Sigmoid colon (tissue), 7 donors: Measurements from ENCODE around the gene SLC8A2. TPM values are rescaled to one million over a fixed set of nuclear protein-coding genes. Genes with fewer than 3 reads are reported as not detected.
A peak's percentile ranks its signal among the peaks of the same experiment; 100 is the strongest.

Experiments
- DNase-seq: peaks from one replicate; pipeline ENCODE4 v3.0.0-alpha.2; 2019
- H3K27ac ChIP-seq, 4 donors: fragments of 200-600 bp; sonication (generic); one replicate each; pipeline ENCODE4 v1.5.1; 2016 to 2019; ENCODE audit warnings: mild to moderate bottlenecking in 1 of 4
- H3K27me3 ChIP-seq, 3 donors: fragments of 200-600 bp; sonication (generic); one replicate each; pipeline ENCODE4 v1.5.1; 2019; ENCODE audit warnings: mild to moderate bottlenecking in 1 of 3
- H3K36me3 ChIP-seq, 4 donors: fragments of 200-600 bp; sonication (generic); one replicate each; pipeline ENCODE4 v1.5.1; 2016 to 2019
- H3K4me1 ChIP-seq, 4 donors: fragments of 200-600 bp; sonication (generic); one replicate each; pipeline ENCODE4 v1.5.1; 2017 to 2019
- H3K4me3 ChIP-seq, 4 donors: fragments of 200-600 bp; sonication (generic); one replicate each; pipeline ENCODE4 v1.5.1; 2017 to 2019; ENCODE audit warnings: mild to moderate bottlenecking in 2 of 4, moderate library complexity in 1 of 4
- H3K9me3 ChIP-seq, 4 donors: fragments of 200-600 bp in 3 of 4; sonication (generic) in 3 of 4; one replicate each; pipeline versions ENCODE4 v1.5.1 to v1.6.1; 2013 to 2019
- CTCF ChIP-seq, 4 experiments: fragments of 450-650 bp in 3 of 4; fragments of 200-600 bp in 1 of 4; IDR thresholded peaks; one replicate each; pipeline ENCODE4 v1.5.1; 2016 to 2019; ENCODE audit warnings: antibody characterized with exemption in 4 of 4, mild to moderate bottlenecking in 3 of 4, moderate library complexity in 2 of 4
- EP300 ChIP-seq, 4 donors: sonication (generic); formaldehyde crosslinking; IDR thresholded peaks; one replicate each; pipeline ENCODE4 v1.6.1; 2017; ENCODE audit warnings: antibody characterized with exemption in 4 of 4
- POLR2A ChIP-seq, 2 donors: fragments of 450-650 bp; IDR thresholded peaks; one replicate each; pipeline ENCODE4 v1.6.1; 2016; ENCODE audit warnings: antibody characterized with exemption in 2 of 2, mild to moderate bottlenecking in 2 of 2, moderate library complexity in 2 of 2
- POLR2AphosphoS5 ChIP-seq, 4 donors: sonication (generic); formaldehyde crosslinking; IDR thresholded peaks; one replicate each; pipeline ENCODE4 v1.6.1; 2017; ENCODE audit warnings: antibody characterized with exemption in 4 of 4
- WGBS, 2 donors: extraction: QIAGEN DNeasy Blood & Tissue Kit; methylation state at CpG; one replicate each; pipeline ENCODE4 v1.1.7; 2013; 5-methylcytosine and 5-hydroxymethylcytosine counted together
- intact Hi-C: fragments of 100-400 bp; cut with DNase I; formaldehyde crosslinking; loops from one replicate; pipeline ENCODE4 v1.15.1; 2023
- polyA plus RNA-seq, 3 donors: library from polyadenylated mRNA; stranded (reverse); fragments of 200-250 nt; gene quantifications; one replicate each; pipeline ENCODE4 v1.2.3, GENCODE V29; 2013
- total RNA-seq, 4 donors: library from RNA; depleted of rRNA; stranded (reverse); fragments of >200 nt; gene quantifications; one replicate each; pipeline ENCODE4 v1.1.0, GENCODE V29; 2016
- donor health status: healthy with polysubstance abuse.
- donor health status: Bipolar disorder and iron deficiency.
- donor health status: healthy.

Gene SLC8A2
- total and polyA plus RNA-seq, 7 donors: 1.1 to 39.9 (median 10.0) TPM; not detected in 2

DNA sequence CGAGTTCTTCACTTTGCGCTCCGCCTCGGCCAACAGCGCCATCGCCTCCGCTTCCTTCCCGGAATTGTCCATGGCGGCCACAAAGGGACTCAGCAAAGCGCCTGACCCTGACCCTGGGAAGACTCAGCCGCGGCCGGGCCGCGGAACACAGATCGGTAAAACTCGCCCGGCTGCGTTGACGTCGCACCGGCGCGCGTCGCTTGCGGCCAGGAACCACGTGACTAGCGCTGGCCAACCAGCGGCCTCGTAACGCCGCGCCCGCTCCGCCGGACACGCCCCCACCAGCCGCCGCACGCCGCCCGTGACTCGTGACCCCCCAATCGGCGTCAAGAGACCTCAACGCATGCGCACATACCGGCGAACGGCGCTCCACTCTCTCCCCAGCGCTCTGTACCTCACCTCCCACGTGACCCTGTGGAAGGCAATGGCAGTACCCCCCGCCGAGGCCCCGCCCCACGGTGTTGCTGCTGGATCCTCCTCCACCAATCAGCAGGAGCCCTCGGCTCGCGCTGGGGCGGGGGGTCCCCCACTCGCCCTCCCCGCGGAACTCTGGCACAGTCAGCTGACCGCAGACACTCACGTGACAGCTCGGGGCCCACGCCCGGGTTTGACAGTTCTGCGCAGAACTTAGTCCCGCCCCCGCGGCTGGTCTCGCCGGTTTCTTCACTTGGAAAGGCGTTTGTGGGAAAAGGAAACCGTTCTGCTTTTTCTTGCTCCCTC, 43.3 kb upstream of the SLC8A2 start, which contains the start of gene NAPA:
TSS of gene NAPA (minus strand) at position 195 of the 720 bp plus-strand sequence. CDS start at position 72, 123 bp downstream.
- Histone ChIP-seq H3K27ac (peak within 1 kb of the TSS; percentile 98 to 100 (median 99)), H3K4me3 (peak within 1 kb of the TSS; percentile 97 to 99 (median 98)), H3K36me3 (no peaks in the 10 kb centered on the region), H3K4me1 (peaks cover 0 to 52% (median 43%) of the 10 kb centered on the region in 4 donors), H3K27me3 (no peaks in the 10 kb centered on the region), H3K9me3 (no peaks in the 10 kb centered on the region)
- intact Hi-C loops: loop anchor here (1.0 to 2.0 kb wide), 3 partner anchors 30 to 94 kb away; partner anchors contain the start of genes BICRA and KPTN
- 0% methylated on average over 78 of the region's 78 CpGs for WGBS, 2 donors
- peak; percentile 100 for DNase-seq
- TF ChIP-seq POLR2AphosphoS5 (IDR thresholded peaks at IDR 0.05) (peak; percentile 98 to 99 (median 98)), EP300 (IDR thresholded peaks at IDR 0.05) (peak in 3 of 4 donors; percentile 18 to 95 (median 33)), CTCF (IDR thresholded peaks at IDR 0.05) (no peak), POLR2A (IDR thresholded peaks at IDR 0.05) (peak; percentile 98 to 99)

DNA sequence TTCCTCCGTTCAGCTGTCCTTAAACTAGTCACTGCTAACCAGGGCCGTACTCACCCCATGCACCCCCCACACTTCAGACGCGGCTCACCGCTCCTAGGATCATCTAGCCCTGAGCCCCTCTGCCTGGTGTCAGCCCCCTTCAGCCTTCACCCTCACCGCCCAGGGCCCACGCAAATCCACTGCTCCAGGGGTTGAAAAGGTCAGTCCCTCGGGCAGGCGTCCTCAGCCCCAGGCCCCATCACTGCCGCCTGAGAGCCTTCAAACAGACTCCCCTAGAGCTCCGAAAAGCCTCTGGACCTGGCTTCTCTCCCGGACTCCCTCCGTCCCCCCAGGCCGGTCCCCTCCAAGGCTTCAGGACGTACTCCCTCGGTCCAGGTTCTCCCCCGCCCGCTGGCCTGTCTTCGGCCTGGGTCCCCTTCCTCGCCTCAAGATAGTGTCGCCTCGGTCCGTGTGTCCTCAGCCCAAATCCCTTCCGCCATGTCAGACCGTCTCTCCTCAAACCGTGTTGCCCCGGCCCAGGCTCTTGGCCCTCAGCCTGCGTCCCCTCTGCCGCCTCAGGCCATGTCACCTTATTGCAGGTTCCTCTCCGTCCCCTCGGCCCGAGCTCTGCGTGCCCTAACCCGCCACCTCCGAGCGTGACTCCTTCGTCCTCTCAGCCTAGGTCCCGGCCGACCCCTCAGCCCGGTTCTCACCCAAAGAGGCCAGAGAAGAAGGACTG, 42.6 kb upstream of the SLC8A2 start:
- intact Hi-C loops: loop anchor here (2.0 kb wide), 2 partner anchors 30 to 94 kb away; partner anchors contain the start of genes BICRA and KPTN
- TF ChIP-seq POLR2A (IDR thresholded peaks at IDR 0.05) (no peak), EP300 (IDR thresholded peaks at IDR 0.05) (no peak), CTCF (IDR thresholded peaks at IDR 0.05) (no peak), POLR2AphosphoS5 (IDR thresholded peaks at IDR 0.05) (no peak)
- H3K27me3 ChIP-seq: no peaks in the 10 kb centered on the region
- peak; percentile 78 for DNase-seq
- peaks cover 0 to 59% (median 50%) of the 10 kb centered on the region in 4 donors for H3K4me1 ChIP-seq
- no peaks in the 10 kb centered on the region for H3K9me3 ChIP-seq
- H3K4me3 ChIP-seq: peak overlapping the region; percentile 97 to 99 (median 98)
- no peaks in the 10 kb centered on the region for H3K36me3 ChIP-seq
- 2 to 6% methylated on average over 40 of the region's 40 CpGs for WGBS, 2 donors
- peak overlapping the region; percentile 98 to 100 (median 99) for H3K27ac ChIP-seq

GRCh38 chr19:47512948-47513319, 41.2 kb upstream of the SLC8A2 start:
- intact Hi-C loops: loop anchor here (2.0 kb wide), 1 partner anchor 186 kb away; no protein-coding TSS in a partner anchor
- no peak for DNase-seq
- TF ChIP-seq CTCF (IDR thresholded peaks at IDR 0.05) (no peak), POLR2A (IDR thresholded peaks at IDR 0.05) (no peak), POLR2AphosphoS5 (IDR thresholded peaks at IDR 0.05) (no peak), EP300 (IDR thresholded peaks at IDR 0.05) (no peak)
- Histone ChIP-seq H3K27ac (peak overlapping the region; percentile 98 to 100 (median 99)), H3K27me3 (no peaks in the 10 kb centered on the region), H3K4me1 (peaks cover 0 to 73% (median 64%) of the 10 kb centered on the region in 4 donors), H3K4me3 (peak overlapping the region in 3 of 4 donors; percentile 97 to 98 (median 98)), H3K9me3 (no peaks in the 10 kb centered on the region), H3K36me3 (no peaks in the 10 kb centered on the region)
- 13 to 56% methylated on average over 8 of the region's 8 CpGs for WGBS, 2 donors

DNA sequence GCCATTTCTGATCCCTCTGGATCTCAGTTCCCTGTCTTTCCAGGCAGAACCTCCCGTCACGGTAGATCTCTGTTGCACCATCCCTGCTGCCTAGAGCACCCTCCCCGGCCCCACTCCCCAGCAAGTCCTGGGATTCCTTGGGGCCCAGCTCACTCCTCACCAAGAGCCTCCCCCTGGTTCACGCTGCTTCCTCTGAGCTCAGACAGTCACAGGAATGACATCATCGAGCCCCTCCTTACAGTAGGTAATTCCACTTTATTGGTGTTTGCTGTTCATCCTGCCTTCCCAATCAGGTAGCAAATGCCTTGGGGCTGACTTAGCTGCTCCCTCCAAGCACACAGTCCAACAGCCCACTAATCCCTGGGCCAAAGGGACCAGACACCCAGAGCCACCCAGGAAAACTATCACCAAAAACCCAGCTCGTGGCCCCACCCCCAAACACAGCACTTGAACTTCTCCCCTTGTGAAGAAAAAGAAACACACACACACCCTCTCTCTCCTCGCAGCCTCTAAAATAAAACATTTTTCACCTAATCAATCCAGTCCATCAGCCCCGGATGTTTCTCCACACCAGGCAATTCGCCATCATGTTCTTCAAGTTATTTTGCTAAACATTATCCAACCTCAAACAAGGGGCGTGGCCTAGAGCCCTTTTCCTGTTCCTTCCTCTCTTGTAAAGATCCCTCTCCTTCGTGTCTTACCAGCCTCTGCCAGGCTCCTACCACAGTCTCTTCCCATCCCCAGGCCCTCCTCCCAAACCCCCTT, 40.7 kb upstream of the SLC8A2 start:
- peaks cover 0 to 78% (median 69%) of the 10 kb centered on the region in 4 donors for H3K4me1 ChIP-seq
- DNase-seq: no peak

More for the DNA sequence above, 40.7 kb upstream of the SLC8A2 start:
- 10 to 47% methylated on average over 11 of the region's 11 CpGs for WGBS, 2 donors
- no peaks in the 10 kb centered on the region for H3K9me3 ChIP-seq
- no peaks in the 10 kb centered on the region for H3K36me3 ChIP-seq
- no peaks in the 10 kb centered on the region for H3K27me3 ChIP-seq
- H3K27ac ChIP-seq: peak overlapping the region; percentile 98 to 100 (median 99)
- intact Hi-C loops: loop anchor here (2.0 kb wide), 1 partner anchor 186 kb away; no protein-coding TSS in a partner anchor
- H3K4me3 ChIP-seq: peak overlapping the region in 2 of 4 donors; percentile 97 to 98
- peak in 1 of 2 donors; percentile 9 for TF ChIP-seq POLR2A (IDR thresholded peaks at IDR 0.05)
- TF ChIP-seq CTCF (IDR thresholded peaks at IDR 0.05): no peak
- TF ChIP-seq EP300 (IDR thresholded peaks at IDR 0.05): no peak
